Measurements from ENCODE around the gene TRMT11. TPM values are rescaled to one million over a fixed set of nuclear protein-coding genes. Genes with fewer than 3 reads are reported as not detected.

Gene TRMT11
- total and polyA plus RNA-seq, 9 of the 15 experiments (the other 6 are each of a cell fraction or from before 2014, with no cell fraction given), result 38.8 to 88.0 (median 59.8) TPM

- no peak for TF ChIP-seq CHAMP1 (IDR thresholded peaks at IDR 0.05)
- TF ChIP-seq ZNF316 (IDR thresholded peaks at IDR 0.05), result peak; percentile 66
- no peak for TF ChIP-seq TAF15 (IDR thresholded peaks at IDR 0.05; ENCODE audit: low read depth, low read length)
- TF ChIP-seq FOXJ3 (CRISPR knock-in tag; IDR thresholded peaks at IDR 0.05), result no peak
- no peak for TF ChIP-seq XRCC3 (IDR thresholded peaks at IDR 0.05)
Observed at GRCh38 chr6:126007800-126008199, 21.5 kb downstream of the TRMT11 start (continued).

- no peak for TF ChIP-seq NCOA2 (IDR thresholded peaks at IDR 0.05; ENCODE audit: partially characterized antibody in 2 of 2)
- TF ChIP-seq ELF1 (tag; IDR thresholded peaks at IDR 0.05), result no peak
- TF ChIP-seq RBM25 (IDR thresholded peaks at IDR 0.05; ENCODE audit: low read depth, low read length, severe bottlenecking), result no peak
- TF ChIP-seq KDM1A (IDR thresholded peaks at IDR 0.05), result no peak
- no peak for TF ChIP-seq SNAPC5 (CRISPR knock-in tag; IDR thresholded peaks at IDR 0.05)
- Histone ChIP-seq H3K4me2 (ENCODE audit: insufficient read depth, low read length) (no peak overlapping the region), H3K27me3 (ENCODE audit: control insufficient read depth in 2 of 2, insufficient read depth in 2 of 2, low read length in 2 of 2) (no peaks in the 10 kb centered on the region), H3K36me3 (ENCODE audit: control insufficient read depth, insufficient read depth, low read length) (peaks cover 88% of the 10 kb centered on the region), H3K4me1 (replicated peaks in 1 of 2; ENCODE audit: control insufficient read depth in 2 of 2, insufficient read depth in 2 of 2, low read length in 2 of 2) (no peaks in the 10 kb centered on the region), H2AFZ (ENCODE audit: low read depth, low read length) (no peak overlapping the region), H3K9ac (ENCODE audit: insufficient read depth in 1 of 2, low read depth in 2 of 2, low read length in 2 of 2) (no peak overlapping the region), H3K27ac (ENCODE audit: extremely low read depth, low read depth, low read length) (no peak overlapping the region), H3K4me3 (no peak overlapping the region), H4K20me1 (replicated peaks; ENCODE audit: control insufficient read depth, insufficient read depth, low read length) (no peaks in the 10 kb centered on the region), H3K79me2 (ENCODE audit: control insufficient read depth, insufficient read depth, low read length) (no peaks in the 10 kb centered on the region; the same call in 2 of the 3 replicates), H3K9me1 (ENCODE audit: control insufficient read depth, insufficient read depth, low read length) (no peaks in the 10 kb centered on the region), H3K9me3 (replicated peaks; ENCODE audit: control insufficient read depth, insufficient read depth, low read depth, low read length) (no peaks in the 10 kb centered on the region)
- POLR2A ChIA-PET, result interaction anchor here (1.0 to 1.4 kb wide), 3 partner anchors 15 to 165 kb away, joined by 3 to 5 read pairs (median 5); no protein-coding TSS in a partner anchor
- no TSS peak for BruUV-seq (replicated peaks)
- CTCF ChIA-PET (ENCODE audit: low intra/inter-chr PET ratio), result no interaction called here
- 75% methylated on average over 4 of the region's 4 CpGs for WGBS (ENCODE audit: insufficient coverage, low coverage, missing lambda C conversion rate)
- ATAC-seq, result no peak
- intact Hi-C loops (cut with micrococcal nuclease), result no loop called here
- in situ Hi-C loops (cut with MboI), result no loop called here
- DNase-seq (ENCODE audit: extremely low read depth in 1 of 4, low spot score in 3 of 4), result no peak
- FAIRE-seq, result no peak
Observed at GRCh38 chr6:126010040-126010439, 23.7 kb downstream of the TRMT11 start.

All from K562 (cell line).